ENCODE data around the gene ZFP90. TPM values are rescaled to one million over a fixed set of nuclear protein-coding genes. Genes with fewer than 3 reads are reported as not detected.
A peak's percentile ranks its signal among the peaks of the same experiment; 100 is the strongest.

The ZFP90 gene
- total RNA-seq, 4 donors from 2014 or later: 34.3 to 46.4 (median 38.7) TPM

GRCh38 chr16:68526143-68526781 lies 12.8 kb upstream of the ZFP90 start:
- H3K27ac ChIP-seq: no peak overlapping the region
- DNase-seq: no peak
- 76 to 87% methylated on average over 14 to 17 of the region's 17 CpGs for WGBS, 2 donors
- H3K4me1 ChIP-seq: peaks cover 17 to 18% of the 10 kb centered on the region in 2 donors
- no peak for TF ChIP-seq CTCF (IDR thresholded peaks at IDR 0.05)
- no peak for TF ChIP-seq POLR2A (IDR thresholded peaks at IDR 0.05)
- H3K4me3 ChIP-seq (replicated peaks in 1 of 3): no peak overlapping the region
- H3K27me3 ChIP-seq: no peaks in the 10 kb centered on the region
- H3K9me3 ChIP-seq: no peaks in the 10 kb centered on the region
- intact Hi-C loops (cut with DNase I): no loop called here
- no peaks in the 10 kb centered on the region for H3K36me3 ChIP-seq

GRCh38 chr16:68526782-68527145 lies 12.3 kb upstream of the ZFP90 start:
- H3K9me3 ChIP-seq: no peaks in the 10 kb centered on the region
- TF ChIP-seq POLR2A (IDR thresholded peaks at IDR 0.05) (no peak), CTCF (IDR thresholded peaks at IDR 0.05) (no peak)
- WGBS, 2 donors: 93 to 94% methylated on average over 5 to 28 of the region's 29 CpGs
- no peak for DNase-seq
- no peak overlapping the region for H3K4me3 ChIP-seq (replicated peaks in 1 of 3)
- H3K36me3 ChIP-seq: no peaks in the 10 kb centered on the region
- intact Hi-C loops (cut with DNase I): no loop called here
- no peak overlapping the region for H3K27ac ChIP-seq
- no peaks in the 10 kb centered on the region for H3K27me3 ChIP-seq
- peaks cover 17 to 18% of the 10 kb centered on the region in 2 donors for H3K4me1 ChIP-seq

GRCh38 chr16:68528233-68528632 lies 10.9 kb upstream of the ZFP90 start:
- intact Hi-C loops (cut with DNase I): no loop called here
- 40 to 53% methylated on average over 2 of the region's 2 CpGs for WGBS, 2 donors

GRCh38 chr16:68528686-68529379 lies 10.3 kb upstream of the ZFP90 start:
- Histone ChIP-seq H3K36me3 (no peaks in the 10 kb centered on the region), H3K4me1 (peaks cover 17 to 18% of the 10 kb centered on the region in 2 donors), H3K27ac (no peak overlapping the region), H3K9me3 (no peaks in the 10 kb centered on the region), H3K27me3 (no peaks in the 10 kb centered on the region), H3K4me3 (replicated peaks in 1 of 3) (peak overlapping the region in 1 of 3 donors; percentile 8)
- intact Hi-C loops (cut with DNase I): no loop called here
- WGBS, 2 donors: 21% methylated on average over 21 to 29 of the region's 29 CpGs
- peak; percentile 85 to 90 for DNase-seq
- TF ChIP-seq POLR2A (IDR thresholded peaks at IDR 0.05) (no peak), CTCF (IDR thresholded peaks at IDR 0.05) (peak; percentile 69 to 96 (median 94))

More at GRCh38 chr16:68528233-68528632, 10.9 kb upstream of the ZFP90 start:
- H3K27me3 ChIP-seq: no peaks in the 10 kb centered on the region
- TF ChIP-seq POLR2A (IDR thresholded peaks at IDR 0.05) (no peak), CTCF (IDR thresholded peaks at IDR 0.05) (no peak)
- H3K4me1 ChIP-seq: peaks cover 17 to 18% of the 10 kb centered on the region in 2 donors
- no peaks in the 10 kb centered on the region for H3K9me3 ChIP-seq
- no peak for DNase-seq
- H3K4me3 ChIP-seq (replicated peaks in 1 of 3): no peak overlapping the region
- no peak overlapping the region for H3K27ac ChIP-seq
- no peaks in the 10 kb centered on the region for H3K36me3 ChIP-seq

GRCh38 chr16:68529608-68529930 lies 9.5 kb upstream of the ZFP90 start:
- no peak for TF ChIP-seq POLR2A (IDR thresholded peaks at IDR 0.05)
- no peak for TF ChIP-seq CTCF (IDR thresholded peaks at IDR 0.05)

More at GRCh38 chr16:68529608-68529930, 9.5 kb upstream of the ZFP90 start:
- Histone ChIP-seq H3K27me3 (no peaks in the 10 kb centered on the region), H3K4me3 (replicated peaks in 1 of 3) (peak overlapping the region in 2 of 3 donors; percentile 72 to 91), H3K9me3 (no peaks in the 10 kb centered on the region), H3K36me3 (no peaks in the 10 kb centered on the region), H3K27ac (no peak overlapping the region), H3K4me1 (peaks cover 17 to 18% of the 10 kb centered on the region in 2 donors)
- no peak for DNase-seq
- intact Hi-C loops (cut with DNase I): no loop called here
- WGBS, 2 donors: 17 to 27% methylated on average over 11 to 13 of the region's 13 CpGs
